CD4-positive, alpha-beta T cell treated with Interleukin-12 subunit alpha and Interleukin-12 subunit beta, for 1 hour (primary cell): Measurements from ENCODE around the gene TMEM163.

Experiments
- DNase-seq: peaks from one replicate; pipeline ENCODE4 v3.0.0-alpha.2; 2020

Gene TMEM163

GRCh38 chr2:134452042-134452733, 266.6 kb downstream of the TMEM163 start:
- DNase-seq = no peak

GRCh38 chr2:134451347-134451630, 267.5 kb downstream of the TMEM163 start:
- no peak for DNase-seq

GRCh38 chr2:134449751-134450513, 268.9 kb downstream of the TMEM163 start:
- DNase-seq = no peak

- no peak for DNase-seq
Measured at GRCh38 chr2:134449157-134449556, 269.6 kb downstream of the TMEM163 start.

GRCh38 chr2:134448650-134449049, 270.1 kb downstream of the TMEM163 start:
- DNase-seq = no peak

- no peak for DNase-seq
Measured at GRCh38 chr2:134447669-134448068, 271.1 kb downstream of the TMEM163 start.

GRCh38 chr2:134446383-134447017, 272.3 kb downstream of the TMEM163 start:
- no peak for DNase-seq

GRCh38 chr2:134445985-134446382, 272.8 kb downstream of the TMEM163 start:
- no peak for DNase-seq

- no peak for DNase-seq
Measured at GRCh38 chr2:134445116-134445515, 273.7 kb downstream of the TMEM163 start.

GRCh38 chr2:134443814-134444480, 274.9 kb downstream of the TMEM163 start:
- DNase-seq = no peak

- DNase-seq = no peak
Measured at GRCh38 chr2:134441153-134441863, 277.5 kb downstream of the TMEM163 start.

GRCh38 chr2:134440336-134440909, 278.4 kb downstream of the TMEM163 start:
- DNase-seq = no peak

- no peak for DNase-seq
Measured at GRCh38 chr2:134438371-134438770, 280.4 kb downstream of the TMEM163 start.

- no peak for DNase-seq
Measured at GRCh38 chr2:134436706-134437105, 282.1 kb downstream of the TMEM163 start.

GRCh38 chr2:134435936-134436335, 282.9 kb downstream of the TMEM163 start:
- DNase-seq = no peak

GRCh38 chr2:134435505-134435904, 283.3 kb downstream of the TMEM163 start:
- no peak for DNase-seq

GRCh38 chr2:134433979-134434378, 284.8 kb downstream of the TMEM163 start:
- DNase-seq = no peak

GRCh38 chr2:134433469-134433868, 285.3 kb downstream of the TMEM163 start:
- no peak for DNase-seq

GRCh38 chr2:134432435-134432883, 286.3 kb downstream of the TMEM163 start:
- no peak for DNase-seq

- no peak for DNase-seq
Measured at GRCh38 chr2:134431838-134432434, 286.9 kb downstream of the TMEM163 start.

- DNase-seq = no peak
Measured at GRCh38 chr2:134429886-134430285, 288.9 kb downstream of the TMEM163 start.

- no peak for DNase-seq
Measured at GRCh38 chr2:134426721-134427120, 292.1 kb downstream of the TMEM163 start.
